Duodenal mucosa (tissue), 2 donors: ENCODE data around the gene TXNIP.

Experiments used
- H3K27ac ChIP-seq: one replicate; pipeline ENCODE4 v1.7.0; 2013; ENCODE audit warnings: low read depth, low read length
- H3K27me3 ChIP-seq, 2 donors: one replicate each; pipeline ENCODE4 v1.7.0; 2013; ENCODE audit warnings: low read length in 2 of 2, control low read depth in 1 of 2; ENCODE audit not compliant: insufficient read depth in 2 of 2, control insufficient read depth in 1 of 2
- H3K36me3 ChIP-seq, 2 donors: one replicate each; pipeline ENCODE4 v1.7.0; 2013; ENCODE audit warnings: low read length in 2 of 2, control low read depth in 1 of 2; ENCODE audit not compliant: insufficient read depth in 2 of 2, control insufficient read depth in 1 of 2
- H3K4me1 ChIP-seq, 2 donors: one replicate each; pipeline ENCODE4 v1.7.0; 2013; ENCODE audit warnings: low read length in 2 of 2, control low read depth in 1 of 2; ENCODE audit not compliant: insufficient read depth in 2 of 2, control insufficient read depth in 1 of 2
- H3K4me3 ChIP-seq, 2 donors: one replicate each; pipeline ENCODE4 v1.7.0; 2013; ENCODE audit warnings: low read length in 2 of 2, low read depth in 1 of 2
- H3K9ac ChIP-seq, 2 donors: one replicate each; pipeline ENCODE4 v1.7.0; 2013; ENCODE audit warnings: low read length in 2 of 2, low read depth in 1 of 2
- H3K9me3 ChIP-seq, 2 donors: one replicate each; pipeline ENCODE4 v1.7.0; 2013; ENCODE audit warnings: low read length in 2 of 2, control low read depth in 1 of 2; ENCODE audit not compliant: control insufficient read depth in 1 of 2

TXNIP gene

DNA sequence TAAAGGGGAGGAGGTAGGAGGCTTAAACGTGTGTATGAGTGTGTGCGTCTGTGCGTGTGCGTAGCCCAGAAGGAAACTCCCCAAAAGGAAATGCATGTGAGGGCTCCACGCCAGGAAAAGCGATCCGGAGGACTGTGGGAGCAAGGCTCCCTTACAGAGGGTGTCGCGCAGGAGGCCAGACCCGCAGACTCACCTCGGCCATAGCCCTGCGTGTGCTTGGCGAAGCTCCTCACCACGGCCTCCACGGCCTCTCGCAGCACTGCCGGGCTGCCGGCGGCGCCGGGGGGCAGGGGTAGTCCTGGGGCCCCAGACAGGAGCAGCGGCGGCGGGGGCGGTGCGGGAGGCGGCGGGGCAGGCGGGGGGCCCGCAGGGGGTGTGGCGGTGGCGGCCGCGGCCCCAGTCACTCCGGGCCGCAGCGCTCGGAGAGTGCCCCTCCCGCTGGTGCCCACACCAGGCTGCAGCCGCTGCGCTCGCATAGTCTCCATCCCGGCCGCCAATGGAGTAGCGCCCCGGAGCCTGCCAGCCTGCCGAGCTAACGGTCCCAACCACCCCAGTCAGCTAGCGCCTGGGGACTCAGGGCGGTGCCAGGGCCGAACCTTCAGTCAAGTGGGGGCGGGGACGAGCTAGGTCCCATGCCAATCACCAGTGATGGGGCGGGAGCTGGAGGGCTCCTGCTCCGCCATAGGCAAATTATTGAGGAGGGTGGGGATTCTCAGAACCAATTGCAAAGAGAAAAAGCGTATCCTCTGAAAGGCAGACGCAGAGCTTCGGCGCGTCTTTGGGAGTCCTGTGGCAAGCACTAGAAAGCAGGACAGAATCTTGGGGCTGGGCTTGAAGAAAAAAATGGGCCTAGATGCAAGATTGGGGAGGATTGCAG lies 38.7 kb downstream of the TXNIP start, which contains the start of gene LIX1L:
LIX1L (minus strand) TSS at position 575 of the 877 bp plus-strand sequence; CDS start at position 485, 90 bp downstream.
- Histone ChIP-seq H3K27ac (peak within 1 kb of the TSS; percentile 64), H3K4me3 (peak within 1 kb of the TSS; percentile 62 to 67), H3K4me1 (peaks cover 32 to 60% of the 10 kb centered on the region in 2 donors), H3K36me3 (no peaks in the 10 kb centered on the region), H3K9ac (peak within 1 kb of the TSS; percentile 52 to 53), H3K27me3 (peaks cover 20 to 31% of the 10 kb centered on the region in 2 donors), H3K9me3 (no peaks in the 10 kb centered on the region)

GRCh38 chr1:145956781-145957442 lies 39.5 kb downstream of the TXNIP start:
- Histone ChIP-seq H3K27me3 (peaks cover 16 to 28% of the 10 kb centered on the region in 2 donors), H3K27ac (peak overlapping the region; percentile 47), H3K36me3 (no peaks in the 10 kb centered on the region), H3K4me1 (peaks cover 31 to 54% of the 10 kb centered on the region in 2 donors), H3K4me3 (peak overlapping the region; percentile 62 to 67), H3K9me3 (no peaks in the 10 kb centered on the region), H3K9ac (peak overlapping the region; percentile 52 to 53)

GRCh38 chr1:145956361-145956760 lies 40.0 kb downstream of the TXNIP start:
- no peaks in the 10 kb centered on the region for H3K36me3 ChIP-seq
- no peaks in the 10 kb centered on the region for H3K9me3 ChIP-seq
- peak overlapping the region; percentile 47 for H3K27ac ChIP-seq
- peaks cover 11 to 22% of the 10 kb centered on the region in 2 donors for H3K27me3 ChIP-seq
- H3K4me3 ChIP-seq = peak overlapping the region; percentile 62 to 67
- H3K9ac ChIP-seq = peak overlapping the region; percentile 52 to 53
- H3K4me1 ChIP-seq = peaks cover 25 to 48% of the 10 kb centered on the region in 2 donors

GRCh38 chr1:145955436-145955835 lies 40.9 kb downstream of the TXNIP start:
- peak overlapping the region in 1 of 2 donors; percentile 17 for H3K4me3 ChIP-seq
- H3K9ac ChIP-seq = no peak overlapping the region
- no peaks in the 10 kb centered on the region for H3K36me3 ChIP-seq
- peaks cover 18 to 39% of the 10 kb centered on the region in 2 donors for H3K4me1 ChIP-seq
- H3K27me3 ChIP-seq = peaks cover 3 to 13% of the 10 kb centered on the region in 2 donors
- no peak overlapping the region for H3K27ac ChIP-seq
- no peaks in the 10 kb centered on the region for H3K9me3 ChIP-seq

DNA sequence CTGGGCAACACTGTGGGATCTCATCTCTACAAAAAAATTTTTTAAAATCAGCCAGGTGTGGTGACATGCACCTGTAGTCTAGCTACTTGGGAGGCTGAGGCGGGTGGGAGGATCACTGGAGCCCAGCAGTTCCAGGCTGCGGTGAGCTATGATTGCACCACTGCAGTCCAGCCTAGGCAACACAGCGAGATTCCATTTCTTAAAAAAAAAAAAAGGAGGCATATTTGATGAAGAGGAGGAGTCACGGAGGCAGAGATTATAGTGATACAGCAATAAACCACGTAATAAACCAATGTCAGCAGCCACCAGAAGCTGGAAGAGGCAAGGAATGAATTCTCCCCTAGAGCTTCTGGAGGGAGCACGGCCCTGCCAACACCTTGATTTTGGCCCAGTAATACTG lies 42.5 kb downstream of the TXNIP start:
- no peaks in the 10 kb centered on the region for H3K36me3 ChIP-seq
- no peaks in the 10 kb centered on the region for H3K9me3 ChIP-seq
- no peak overlapping the region for H3K9ac ChIP-seq
- H3K27me3 ChIP-seq = peaks cover 0 to under 1% of the 10 kb centered on the region in 2 donors
- no peak overlapping the region for H3K4me3 ChIP-seq
- H3K27ac ChIP-seq = no peak overlapping the region
- H3K4me1 ChIP-seq = peaks cover 18 to 30% of the 10 kb centered on the region in 2 donors

DNA sequence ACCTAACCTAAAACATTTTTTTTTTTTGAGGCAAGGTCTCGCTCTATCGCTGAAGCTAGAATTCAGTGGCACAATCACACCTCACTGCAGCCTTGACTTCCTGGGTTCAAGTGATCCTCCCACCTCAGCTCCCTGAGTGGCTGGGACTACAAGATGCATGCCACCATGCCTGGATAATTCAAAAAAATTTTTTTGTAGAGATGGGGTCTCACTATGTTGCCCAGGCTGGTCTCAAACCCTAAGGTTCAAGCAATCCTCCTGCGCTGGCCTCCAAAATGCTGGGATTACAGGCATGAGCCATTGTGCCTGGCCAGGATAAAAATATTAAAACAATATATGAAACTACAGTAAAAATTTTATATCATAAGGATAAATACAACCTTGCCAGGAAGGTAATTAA lies 43.5 kb downstream of the TXNIP start:
- H3K9ac ChIP-seq = no peak overlapping the region
- H3K36me3 ChIP-seq = no peaks in the 10 kb centered on the region
- no peaks in the 10 kb centered on the region for H3K9me3 ChIP-seq
- no peak overlapping the region for H3K27ac ChIP-seq
- H3K27me3 ChIP-seq = no peaks in the 10 kb centered on the region
- H3K4me3 ChIP-seq = no peak overlapping the region
- H3K4me1 ChIP-seq = peaks cover 12 to 23% of the 10 kb centered on the region in 2 donors

DNA sequence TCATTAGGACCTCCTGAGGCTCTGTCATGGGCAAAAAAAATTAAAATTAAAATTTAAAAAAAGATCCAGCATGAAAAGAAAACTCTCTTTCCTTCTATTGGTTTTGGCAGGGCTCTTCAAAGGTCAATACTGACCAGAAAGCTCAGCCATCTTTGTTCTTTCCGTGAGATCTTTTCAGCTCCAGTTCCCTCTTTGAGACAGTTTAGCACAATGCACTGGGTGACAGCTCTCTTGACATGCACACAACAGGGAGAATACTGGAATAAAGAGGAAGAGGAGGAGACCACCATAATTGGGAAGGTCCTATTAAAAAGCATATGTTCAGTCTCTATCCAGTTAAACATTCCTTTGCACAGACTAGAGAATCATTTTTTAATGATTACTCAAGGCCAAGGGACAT lies 44.9 kb downstream of the TXNIP start:
- Histone ChIP-seq H3K36me3 (no peaks in the 10 kb centered on the region), H3K9me3 (no peaks in the 10 kb centered on the region), H3K27ac (no peak overlapping the region), H3K9ac (no peak overlapping the region), H3K4me1 (peaks cover 13 to 19% of the 10 kb centered on the region in 2 donors), H3K4me3 (no peak overlapping the region), H3K27me3 (no peaks in the 10 kb centered on the region)

DNA sequence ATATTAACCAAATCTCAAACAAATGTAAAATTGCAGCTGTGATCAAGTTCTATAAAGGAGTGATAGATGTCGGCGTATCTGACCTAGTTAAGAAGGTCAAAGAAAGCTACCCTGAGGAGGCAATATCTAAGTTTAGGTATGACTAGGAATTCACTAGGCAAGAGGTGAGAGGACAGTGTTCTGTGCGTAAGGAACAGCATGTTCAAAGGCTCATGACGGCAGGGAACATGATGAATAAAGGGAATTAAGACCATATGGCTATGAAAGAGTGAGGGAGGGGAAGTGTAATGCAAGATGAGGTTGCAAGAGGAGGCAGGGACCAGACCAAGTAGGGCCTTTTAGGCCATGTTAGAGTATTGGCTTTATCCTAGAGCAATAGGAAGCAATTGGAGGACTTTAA lies 47.2 kb downstream of the TXNIP start:
- Histone ChIP-seq H3K27ac (no peak overlapping the region), H3K4me1 (peaks cover 5 to 8% of the 10 kb centered on the region in 2 donors), H3K27me3 (no peaks in the 10 kb centered on the region), H3K4me3 (no peak overlapping the region), H3K36me3 (peaks cover 0 to 2% of the 10 kb centered on the region in 2 donors), H3K9me3 (no peaks in the 10 kb centered on the region), H3K9ac (no peak overlapping the region)

GRCh38 chr1:145947551-145947950 lies 48.8 kb downstream of the TXNIP start:
- H3K9ac ChIP-seq = no peak overlapping the region
- no peak overlapping the region for H3K27ac ChIP-seq
- no peaks in the 10 kb centered on the region for H3K27me3 ChIP-seq
- H3K4me3 ChIP-seq = no peak overlapping the region
- peaks cover 0 to 4% of the 10 kb centered on the region in 2 donors for H3K36me3 ChIP-seq
- peaks cover 7 to 9% of the 10 kb centered on the region in 2 donors for H3K4me1 ChIP-seq
- no peaks in the 10 kb centered on the region for H3K9me3 ChIP-seq

GRCh38 chr1:145946477-145946986 lies 49.8 kb downstream of the TXNIP start:
- Histone ChIP-seq H3K9me3 (no peaks in the 10 kb centered on the region), H3K27ac (no peak overlapping the region), H3K36me3 (peaks cover 0 to 4% of the 10 kb centered on the region in 2 donors), H3K27me3 (no peaks in the 10 kb centered on the region), H3K4me3 (no peak overlapping the region), H3K4me1 (peaks cover 7 to 9% of the 10 kb centered on the region in 2 donors), H3K9ac (no peak overlapping the region)
